RWPE2 (cell line): Measurements from ENCODE around the gene TET2.

Experiments used
- ATAC-seq: fragments of 200-7000 bp; cut with Tn5 transposase; 3 replicates; pipeline ENCODE4 v1.9.1; 2021; ENCODE audit warnings: low read depth
- DNase-seq: peaks from one replicate; pipeline ENCODE4 v3.0.0-alpha.2; 2020; ENCODE audit warnings: low spot score
- H3K27ac ChIP-seq: fragments of 450-650 bp; 2 replicates; pipeline ENCODE4 v1.5.1; 2017; ENCODE audit warnings: mild to moderate bottlenecking; ENCODE audit not compliant: poor library complexity, severe bottlenecking
- H3K27me3 ChIP-seq: fragments of 250-450 bp; sonication (Bioruptor Pico); 2 replicates; pipeline ENCODE4 v1.5.1; 2021; ENCODE audit warnings: mild to moderate bottlenecking, moderate library complexity; ENCODE audit not compliant: insufficient read depth, poor library complexity, severe bottlenecking
- H3K36me3 ChIP-seq: fragments of 250-450 bp; sonication (Bioruptor Pico); 2 replicates; pipeline ENCODE4 v1.5.1; 2020; ENCODE audit warnings: low read depth, mild to moderate bottlenecking, moderate library complexity
- H3K4me1 ChIP-seq: fragments of 250-450 bp; sonication (Bioruptor Pico); 2 replicates; pipeline ENCODE4 v1.5.1; 2021; ENCODE audit warnings: mild to moderate bottlenecking, moderate library complexity; ENCODE audit not compliant: insufficient read depth, poor library complexity, severe bottlenecking
- H3K4me3 ChIP-seq: fragments of 250-450 bp; sonication (Bioruptor Pico); 2 replicates; pipeline ENCODE4 v1.5.1; 2021; ENCODE audit warnings: mild to moderate bottlenecking, moderate library complexity; ENCODE audit not compliant: severe bottlenecking
- H3K9me3 ChIP-seq: fragments of 250-450 bp; sonication (Bioruptor Pico); 2 replicates; pipeline ENCODE4 v1.5.1; 2021; ENCODE audit warnings: mild to moderate bottlenecking, moderate library complexity; ENCODE audit not compliant: severe bottlenecking
- CTCF ChIP-seq: fragments of 450-650 bp; IDR thresholded peaks from one replicate; pipeline ENCODE4 v1.5.1; 2017; ENCODE audit warnings: mild to moderate bottlenecking, moderate library complexity; ENCODE audit not compliant: poor library complexity, severe bottlenecking

Gene TET2

GRCh38 chr4:105208561-105208960 is 61.9 kb downstream of the TET2 start:
- no peaks in the 10 kb centered on the region for H3K9me3 ChIP-seq
- DNase-seq = no peak

DNA sequence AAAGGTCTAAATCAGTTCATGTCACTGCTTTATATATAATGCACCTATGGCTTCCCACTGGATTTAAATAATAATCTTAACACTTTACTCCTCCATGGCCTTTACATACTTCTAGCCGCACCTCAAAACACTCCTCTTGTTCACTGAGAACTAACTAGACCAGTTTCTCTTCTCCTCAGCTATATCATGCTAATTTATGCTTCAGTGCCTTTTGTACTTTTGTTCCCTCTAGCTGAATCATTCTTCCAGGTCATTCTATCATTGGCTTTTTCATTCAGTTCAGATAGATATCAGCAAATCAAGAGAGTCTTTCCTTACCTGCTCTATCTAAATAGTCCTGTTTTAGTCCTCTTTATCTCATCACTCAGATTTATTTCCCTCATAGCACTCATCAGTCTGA is 64.2 kb downstream of the TET2 start:
- no peak overlapping the region for H3K4me3 ChIP-seq
- no peaks in the 10 kb centered on the region for H3K27me3 ChIP-seq
- peaks cover 10% of the 10 kb centered on the region for H3K4me1 ChIP-seq
- no peak for ATAC-seq
- TF ChIP-seq CTCF = no peak
- H3K9me3 ChIP-seq = no peaks in the 10 kb centered on the region
- no peak for DNase-seq
- no peaks in the 10 kb centered on the region for H3K36me3 ChIP-seq
- H3K27ac ChIP-seq = no peak overlapping the region

More at GRCh38 chr4:105208561-105208960, 61.9 kb downstream of the TET2 start:
- Histone ChIP-seq H3K36me3 (no peaks in the 10 kb centered on the region; the same call in 1 of the 2 replicates), H3K27me3 (no peaks in the 10 kb centered on the region), H3K4me1 (peaks cover 5% of the 10 kb centered on the region), H3K4me3 (no peak overlapping the region), H3K27ac (no peak overlapping the region)
- no peak for TF ChIP-seq CTCF
- ATAC-seq = no peak

GRCh38 chr4:105215609-105216313 is 69.1 kb downstream of the TET2 start:
- H3K36me3 ChIP-seq = no peaks in the 10 kb centered on the region
- H3K9me3 ChIP-seq = no peaks in the 10 kb centered on the region
- ATAC-seq = peak; percentile 62
- peak overlapping the region; percentile 48 for H3K27ac ChIP-seq
- no peak for TF ChIP-seq CTCF
- no peaks in the 10 kb centered on the region for H3K27me3 ChIP-seq
- H3K4me3 ChIP-seq = no peak overlapping the region
- no peak for DNase-seq
- H3K4me1 ChIP-seq = peaks cover 11% of the 10 kb centered on the region

DNA sequence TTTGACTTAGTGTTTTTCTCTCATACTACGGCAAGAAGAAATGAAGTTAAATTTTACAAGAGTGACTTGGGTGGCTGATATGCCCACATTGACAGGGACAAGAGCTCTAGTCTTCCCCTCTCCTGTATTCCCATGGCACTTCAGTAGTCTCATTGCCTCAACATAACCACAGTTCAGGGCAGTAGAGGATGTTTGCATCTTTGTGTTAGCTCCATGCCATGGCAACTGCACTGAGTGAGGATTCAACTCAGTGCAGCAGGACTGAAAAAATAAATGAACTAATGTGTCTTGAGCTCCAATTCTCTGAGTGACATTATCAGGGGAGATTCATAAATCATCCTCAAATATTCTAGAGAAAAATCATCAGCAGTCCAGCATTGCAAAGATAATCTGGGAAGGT is 78.8 kb downstream of the TET2 start:
- DNase-seq (no peak), ATAC-seq (no peak)
- no peak overlapping the region for H3K27ac ChIP-seq
- no peaks in the 10 kb centered on the region for H3K27me3 ChIP-seq
- no peak overlapping the region for H3K4me3 ChIP-seq
- H3K9me3 ChIP-seq = no peaks in the 10 kb centered on the region
- no peaks in the 10 kb centered on the region for H3K36me3 ChIP-seq
- no peak for TF ChIP-seq CTCF
- H3K4me1 ChIP-seq = no peaks in the 10 kb centered on the region

GRCh38 chr4:105227054-105227453 is 80.4 kb downstream of the TET2 start:
- no peak for DNase-seq
- H3K4me1 ChIP-seq = no peaks in the 10 kb centered on the region
- H3K27ac ChIP-seq = no peak overlapping the region
- no peaks in the 10 kb centered on the region for H3K27me3 ChIP-seq
- H3K9me3 ChIP-seq = no peaks in the 10 kb centered on the region
- ATAC-seq = no peak
- H3K36me3 ChIP-seq = no peaks in the 10 kb centered on the region
- no peak overlapping the region for H3K4me3 ChIP-seq
- TF ChIP-seq CTCF = no peak
